Non-pigmented ciliary epithelial cell (primary cell): ENCODE results near the gene DDIT3.
"Not testable (repeated sequence)": the region's sequence is repeated elsewhere in the genome, so short reads cannot be mapped to it uniquely, and the experiment has no call there.

Experiments
- DNase-seq: peaks from one replicate; pipeline ENCODE4 v3.0.0-alpha.2; 2010; ENCODE audit warnings: low read depth

Gene DDIT3

DNA sequence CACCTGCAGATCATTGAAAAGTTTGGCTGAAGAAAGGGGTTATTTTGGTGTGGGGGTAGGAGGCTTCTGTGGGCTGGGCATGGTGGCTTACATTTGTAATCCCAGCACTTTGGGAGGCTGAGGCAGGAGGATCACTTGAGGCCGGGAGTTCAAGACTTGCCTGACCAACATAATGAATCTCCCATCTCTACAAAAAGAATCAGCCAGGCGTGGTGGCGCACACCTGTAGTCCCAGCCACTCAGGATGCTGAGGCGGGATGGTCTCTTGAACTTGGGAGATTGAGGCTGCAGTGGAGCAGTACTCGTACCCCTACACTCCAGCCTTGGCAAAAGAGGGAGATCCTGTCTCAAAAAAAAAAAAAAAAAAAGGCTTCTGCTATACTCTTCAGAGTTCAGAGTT, 7.0 kb downstream of the DDIT3 start:
- no peak for DNase-seq

DNA sequence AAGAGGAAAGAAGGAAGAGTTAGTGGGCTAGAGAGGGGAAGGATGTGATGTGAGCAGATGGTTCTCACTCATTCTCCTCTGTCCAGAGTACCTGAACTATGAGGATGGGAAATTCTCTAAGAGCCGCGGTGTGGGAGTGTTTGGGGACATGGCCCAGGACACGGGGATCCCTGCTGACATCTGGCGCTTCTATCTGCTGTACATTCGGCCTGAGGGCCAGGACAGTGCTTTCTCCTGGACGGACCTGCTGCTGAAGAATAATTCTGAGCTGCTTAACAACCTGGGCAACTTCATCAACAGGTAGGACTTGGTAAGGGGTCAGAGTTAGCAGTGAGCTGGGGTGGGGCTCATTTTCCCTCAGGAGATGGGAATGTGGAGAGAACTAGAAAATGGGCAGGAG, 7.6 kb downstream of the DDIT3 start:
- DNase-seq: no peak

DNA sequence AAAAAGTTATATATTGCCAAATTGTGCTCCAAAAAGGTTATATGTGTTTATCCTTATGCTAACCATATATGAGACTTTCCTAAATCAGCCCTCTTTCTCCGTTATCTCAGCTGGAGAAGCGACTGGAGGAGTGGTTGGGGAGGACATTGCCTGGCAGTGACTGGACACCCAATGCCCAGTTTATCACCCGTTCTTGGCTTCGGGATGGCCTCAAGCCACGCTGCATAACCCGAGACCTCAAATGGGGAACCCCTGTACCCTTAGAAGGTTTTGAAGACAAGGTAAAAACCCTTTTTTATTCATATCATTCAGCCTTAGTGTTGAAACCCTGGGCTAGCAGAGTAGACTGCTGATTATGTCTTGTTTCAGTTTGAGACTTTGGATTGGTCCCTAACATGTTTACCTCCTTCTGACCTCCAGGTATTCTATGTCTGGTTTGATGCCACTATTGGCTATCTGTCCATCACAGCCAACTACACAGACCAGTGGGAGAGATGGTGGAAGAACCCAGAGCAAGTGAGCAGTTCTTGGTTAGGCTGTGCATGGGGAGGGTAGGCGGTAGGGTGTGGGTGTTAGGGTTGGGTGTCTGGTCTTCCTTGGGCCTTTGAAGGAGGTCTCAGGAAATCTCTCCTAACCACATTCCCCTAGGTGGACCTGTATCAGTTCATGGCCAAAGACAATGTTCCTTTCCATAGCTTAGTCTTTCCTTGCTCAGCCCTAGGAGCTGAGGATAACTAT, 8.6 kb downstream of the DDIT3 start:
- DNase-seq: no peak

DNA sequence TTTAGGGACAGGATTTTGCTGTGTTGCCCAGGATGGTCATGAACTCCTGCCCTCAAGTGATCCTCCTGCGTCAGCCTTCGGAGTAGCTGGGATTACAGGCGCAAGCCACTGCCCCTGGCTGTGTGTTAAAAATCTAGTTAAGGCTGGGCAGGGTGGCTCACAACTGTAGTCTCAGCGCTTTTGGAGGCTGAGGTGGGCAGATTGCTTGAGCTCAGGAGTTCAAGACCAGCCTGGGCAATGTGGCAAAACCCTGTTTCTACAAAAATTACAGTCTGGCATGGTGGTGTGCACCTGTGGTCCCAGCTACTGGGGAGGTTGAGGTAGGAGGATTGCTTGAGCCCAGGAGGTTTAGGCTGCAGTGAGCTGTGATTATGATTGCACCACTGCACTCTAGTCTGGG, 9.2 kb downstream of the DDIT3 start:
- no peak for DNase-seq

DNA sequence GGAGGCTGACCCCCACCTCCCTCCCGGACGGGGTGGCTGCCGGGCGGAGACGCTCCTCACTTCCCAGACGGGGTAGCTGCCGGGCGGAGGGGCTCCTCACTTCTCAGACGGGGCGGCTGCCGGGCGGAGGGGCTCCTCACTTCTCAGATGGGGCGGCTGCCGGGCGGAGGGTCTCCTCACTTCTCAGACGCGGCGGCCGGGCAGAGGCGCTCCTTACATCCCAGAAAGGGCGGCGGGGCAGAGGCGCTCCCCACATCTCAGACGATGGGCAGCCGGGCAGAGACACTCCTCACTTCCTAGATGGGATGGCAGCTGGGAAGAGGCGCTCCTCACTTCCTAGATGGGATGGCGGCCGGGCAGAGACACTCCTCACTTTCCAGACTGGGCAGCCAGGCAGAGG, 12.5 kb downstream of the DDIT3 start:
- not testable (repeated sequence) for DNase-seq

DNA sequence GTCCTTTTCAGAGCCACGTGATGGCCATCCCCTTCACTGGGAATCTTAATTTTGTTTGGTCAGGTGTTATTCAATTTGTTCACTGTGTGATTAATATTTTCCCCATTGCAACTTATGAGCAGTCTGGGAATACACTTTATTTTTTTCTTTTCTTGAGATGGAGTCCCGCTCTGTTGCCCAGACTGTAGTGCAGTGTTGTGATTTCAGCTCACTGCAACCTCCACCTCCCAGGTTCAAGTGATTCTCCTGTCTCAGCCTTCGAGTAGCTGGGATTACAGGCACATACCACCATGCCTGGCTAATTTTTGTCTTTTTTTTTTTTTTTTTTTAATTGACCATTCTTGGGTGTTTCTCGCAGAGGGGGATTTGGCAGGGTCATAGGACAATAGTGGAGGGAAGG, 13.8 kb downstream of the DDIT3 start:
- not testable (repeated sequence) for DNase-seq

DNA sequence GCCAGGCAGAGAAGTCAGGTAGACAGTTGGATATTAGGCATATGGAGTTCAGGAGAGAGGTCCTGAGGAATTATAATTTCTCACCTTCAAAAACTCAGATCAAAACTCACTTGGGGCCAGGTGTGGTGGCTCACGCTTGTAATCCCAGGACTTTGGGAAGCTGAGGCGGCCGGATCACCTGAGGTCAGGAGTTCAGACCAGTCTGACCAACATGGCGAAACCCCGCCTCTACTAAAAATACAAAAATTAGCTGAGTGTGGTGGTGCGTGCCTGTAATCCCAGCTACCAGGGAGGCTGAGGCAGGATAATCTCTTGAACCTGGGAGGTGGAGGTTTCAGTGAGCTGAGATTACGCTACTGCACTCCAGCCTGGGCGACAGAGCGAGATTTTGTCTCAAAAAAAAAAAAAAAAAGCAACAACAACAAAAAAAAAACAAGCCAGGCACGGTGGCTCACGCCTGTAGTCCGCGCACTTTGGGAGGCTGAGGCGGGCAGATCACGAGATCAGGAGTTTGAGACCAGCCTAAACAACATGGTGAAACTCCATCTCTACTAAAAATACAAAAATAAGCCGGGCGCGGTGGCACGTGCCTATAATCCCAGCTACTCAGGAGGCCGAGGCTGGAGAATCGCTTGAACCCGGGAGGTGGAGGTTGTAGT, 17.9 kb downstream of the DDIT3 start:
- not testable (repeated sequence) for DNase-seq

DNA sequence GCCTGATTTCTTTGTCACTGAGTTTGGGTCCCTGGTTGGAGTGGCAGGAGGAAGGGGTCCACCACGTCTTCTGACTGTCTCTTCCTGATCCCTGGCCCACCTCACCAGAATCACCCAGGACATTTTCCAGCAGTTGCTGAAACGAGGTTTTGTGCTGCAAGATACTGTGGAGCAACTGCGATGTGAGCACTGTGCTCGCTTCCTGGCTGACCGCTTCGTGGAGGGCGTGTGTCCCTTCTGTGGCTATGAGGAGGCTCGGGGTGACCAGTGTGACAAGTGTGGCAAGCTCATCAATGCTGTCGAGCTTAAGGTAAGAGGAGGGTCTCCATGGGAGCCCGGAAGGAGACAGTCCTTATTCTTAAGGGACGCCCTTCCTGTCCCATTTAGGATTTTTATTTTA, 20.1 kb downstream of the DDIT3 start:
- DNase-seq: no peak

DNA sequence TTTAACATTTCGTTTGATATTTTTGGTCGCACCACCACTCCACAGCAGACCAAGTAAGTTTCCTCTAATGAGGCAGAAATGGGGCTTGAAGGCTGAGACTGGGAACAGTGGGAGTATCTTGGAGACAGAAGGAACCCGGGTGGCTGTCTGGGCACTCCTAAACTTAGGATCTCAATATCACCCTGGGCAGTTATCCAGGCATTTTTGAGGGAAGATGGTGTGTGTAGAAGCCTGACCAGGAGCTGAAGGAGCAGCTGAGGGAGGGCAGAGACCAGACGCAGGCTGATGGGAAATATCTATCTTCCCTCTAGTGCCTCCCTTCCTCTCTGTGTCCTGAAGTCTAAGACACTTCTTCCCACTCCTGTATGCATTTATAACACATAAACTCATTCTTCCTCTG, 21.7 kb downstream of the DDIT3 start:
- no peak for DNase-seq

DNA sequence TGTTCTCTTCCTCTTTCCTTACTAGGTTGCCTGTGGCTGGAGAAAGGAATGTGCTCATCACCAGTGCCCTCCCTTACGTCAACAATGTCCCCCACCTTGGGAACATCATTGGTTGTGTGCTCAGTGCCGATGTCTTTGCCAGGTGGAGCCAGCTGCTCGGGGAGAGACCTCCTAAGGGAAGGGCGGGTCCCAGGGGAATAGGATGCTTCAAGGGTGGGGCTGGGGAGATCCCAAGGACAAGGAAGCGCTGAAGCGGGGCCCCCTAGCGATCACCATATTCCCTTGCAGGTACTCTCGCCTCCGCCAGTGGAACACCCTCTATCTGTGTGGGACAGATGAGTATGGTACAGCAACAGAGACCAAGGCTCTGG, 22.2 kb downstream of the DDIT3 start:
- DNase-seq: no peak

DNA sequence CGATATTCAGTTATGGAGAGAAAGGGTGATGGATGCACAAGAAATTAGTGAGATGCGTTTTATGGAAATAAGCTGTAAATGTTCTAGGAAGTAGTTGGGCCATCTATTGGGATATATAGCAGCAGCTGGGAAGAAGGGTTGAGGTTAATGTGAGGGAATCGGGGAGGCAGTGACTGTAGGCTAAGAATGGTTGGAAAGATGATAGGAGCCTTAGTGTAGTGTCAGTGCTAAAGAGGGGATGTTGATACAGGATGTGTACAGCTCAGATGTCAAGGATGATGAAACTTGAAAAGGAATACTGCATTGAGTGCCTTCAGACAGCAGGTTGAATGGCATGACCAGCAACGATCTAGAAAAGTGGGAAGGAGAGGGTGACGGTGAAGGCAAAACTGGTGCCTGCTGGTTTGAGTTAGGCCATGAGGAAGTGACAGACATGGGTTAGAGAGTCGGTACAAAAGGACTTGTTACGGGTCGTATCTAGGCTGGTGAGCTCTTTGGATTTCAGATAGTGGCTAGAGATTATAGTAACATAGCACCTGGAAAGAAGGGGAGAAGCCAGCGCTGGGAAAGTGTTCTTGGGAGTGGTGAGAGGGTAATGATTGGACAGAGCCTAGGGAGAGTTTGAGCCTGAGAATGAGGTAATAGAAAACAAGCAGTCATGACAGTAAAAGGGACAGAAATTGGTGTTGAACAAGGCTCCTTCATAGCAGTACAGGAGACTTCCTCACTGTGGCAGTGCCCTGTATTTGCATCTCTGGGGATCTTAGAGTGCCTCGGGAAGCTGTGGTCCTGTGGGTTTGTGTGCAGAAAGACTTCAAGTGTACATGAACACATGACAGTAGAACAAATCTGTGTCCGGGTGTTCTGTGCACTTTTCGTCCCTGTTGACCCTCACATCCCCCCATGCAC, 22.8 kb downstream of the DDIT3 start:
- no peak for DNase-seq

DNA sequence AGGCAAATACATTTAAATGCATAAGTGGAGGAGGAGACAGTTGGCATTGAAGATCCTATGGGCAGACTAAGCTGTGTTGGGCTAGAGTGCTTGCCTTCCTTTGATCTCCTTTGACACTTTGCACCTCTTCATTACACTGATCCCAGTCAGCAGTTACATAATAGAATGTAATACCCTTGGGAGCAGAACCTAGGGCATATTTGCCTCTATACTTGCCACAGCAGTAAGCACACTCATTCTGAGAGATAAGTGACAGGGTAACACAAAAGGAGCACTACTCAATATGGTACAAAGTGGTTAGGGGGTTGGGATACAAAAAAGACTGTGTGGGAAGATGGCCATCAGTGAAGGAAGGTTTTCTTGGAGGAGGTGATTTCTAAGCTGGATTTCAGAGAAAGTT, 23.5 kb downstream of the DDIT3 start:
- DNase-seq: no peak

DNA sequence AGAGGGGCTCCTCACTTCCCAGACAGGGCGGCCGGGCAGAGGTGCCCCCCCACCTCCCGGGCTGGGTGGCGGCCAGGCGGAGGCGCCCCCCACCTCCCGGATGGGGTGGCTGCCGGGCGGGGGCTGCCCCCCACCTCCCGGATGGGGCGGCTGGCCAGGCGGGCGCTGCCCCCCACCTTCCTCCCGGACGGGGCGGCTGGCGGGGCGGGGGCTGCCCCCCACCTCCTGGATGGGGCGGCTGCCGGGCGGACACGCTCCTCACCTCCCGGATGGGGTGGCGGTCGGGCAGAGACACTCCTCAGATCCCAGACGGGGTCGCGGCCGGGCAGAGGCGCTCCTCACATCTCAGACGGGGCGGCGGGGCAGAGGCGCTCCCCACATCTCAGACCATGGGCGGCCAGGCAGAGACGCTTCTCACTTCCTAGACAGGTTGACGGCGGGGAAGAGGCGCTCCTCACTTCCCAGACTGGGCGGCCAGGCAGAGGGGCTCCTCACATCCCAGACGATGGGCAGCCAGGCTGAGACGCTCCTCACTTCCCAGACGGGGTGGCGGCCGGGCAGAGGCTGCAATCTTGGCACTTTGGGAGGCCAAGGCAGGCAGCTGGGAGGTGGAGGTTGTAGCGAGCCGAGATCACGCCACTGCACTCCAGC, 25.1 kb downstream of the DDIT3 start:
- not testable (repeated sequence) for DNase-seq

DNA sequence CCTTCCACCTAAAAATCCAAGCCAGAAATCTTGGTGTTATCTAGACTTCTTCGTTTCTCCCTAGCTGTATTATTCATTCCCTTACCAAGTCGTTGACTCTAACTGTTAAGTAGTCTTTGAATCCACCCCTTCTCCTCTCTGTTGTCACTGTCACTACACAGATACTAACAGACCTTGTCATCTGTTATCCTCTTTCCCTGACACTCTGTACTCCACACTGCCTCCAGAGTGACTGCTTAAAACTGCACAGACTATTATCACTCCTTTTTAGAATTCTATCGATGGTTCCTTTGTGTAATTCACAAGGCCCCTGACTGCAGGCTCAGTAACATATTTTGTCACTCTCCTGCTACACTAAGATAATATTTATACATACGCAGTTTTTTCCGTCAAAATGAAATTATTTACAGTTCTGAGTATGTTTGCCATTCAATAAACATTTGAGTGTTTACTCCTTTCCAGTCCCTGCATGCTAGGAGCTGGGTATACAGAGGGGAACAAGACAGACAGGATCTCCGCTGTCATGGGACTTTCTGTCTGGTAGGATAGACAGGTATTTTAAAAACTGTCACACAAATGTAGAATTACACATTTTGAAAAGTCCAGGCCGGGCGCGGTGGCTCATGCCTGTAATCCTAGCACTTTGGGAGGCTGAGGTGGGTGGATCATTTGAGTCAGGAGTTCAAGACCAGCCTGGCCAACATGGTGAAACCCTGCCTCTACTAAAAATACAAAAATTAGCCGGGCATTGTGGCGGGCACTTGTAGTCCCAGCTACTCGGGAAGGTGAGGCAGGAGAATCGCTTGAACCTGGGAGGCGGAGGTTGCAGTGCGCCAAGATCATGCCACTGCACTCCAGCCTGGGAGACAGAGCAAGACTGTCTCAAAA, 28.7 kb downstream of the DDIT3 start:
- DNase-seq: no peak

DNA sequence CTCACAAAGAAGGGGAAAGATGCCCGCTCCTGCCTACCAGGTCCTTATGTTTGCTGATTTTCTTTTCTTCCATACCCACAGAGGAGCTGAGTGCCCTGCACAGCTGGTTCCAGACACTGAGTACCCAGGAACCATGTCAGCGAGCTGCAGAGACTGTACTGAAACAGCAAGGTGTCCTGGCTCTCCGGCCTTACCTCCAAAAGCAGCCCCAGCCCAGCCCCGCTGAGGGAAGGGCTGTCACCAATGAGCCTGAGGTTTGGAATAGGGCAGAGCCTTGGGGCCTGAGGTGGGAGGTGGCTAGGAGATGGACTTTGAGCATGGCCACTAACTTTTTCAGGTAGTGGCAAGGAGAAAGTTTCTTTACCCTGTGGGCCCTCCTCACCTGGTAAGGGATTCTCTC, 30.2 kb downstream of the DDIT3 start:
- no peak for DNase-seq

DNA sequence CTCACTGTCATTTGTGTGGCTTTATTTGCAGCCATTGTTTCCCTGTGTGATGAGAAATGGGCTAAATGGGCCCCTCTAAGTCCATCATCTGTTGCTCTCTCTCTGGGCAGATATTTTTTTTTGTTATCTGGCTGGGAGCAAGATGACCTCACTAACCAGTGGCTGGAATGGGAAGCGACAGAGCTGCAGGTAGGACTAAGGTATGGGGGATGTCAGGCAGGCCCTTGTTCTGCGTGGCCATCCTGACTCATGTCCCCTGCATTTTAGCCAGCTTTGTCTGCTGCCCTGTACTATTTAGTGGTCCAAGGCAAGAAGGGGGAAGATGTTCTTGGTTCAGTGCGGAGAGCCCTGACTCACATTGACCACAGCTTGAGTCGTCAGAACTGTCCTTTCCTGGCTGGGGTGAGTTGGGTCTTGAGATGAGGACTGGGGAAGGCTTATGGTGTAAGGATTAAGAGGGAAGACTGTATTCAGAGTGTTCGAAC, 31.1 kb downstream of the DDIT3 start:
- DNase-seq: peak; percentile 24

DNA sequence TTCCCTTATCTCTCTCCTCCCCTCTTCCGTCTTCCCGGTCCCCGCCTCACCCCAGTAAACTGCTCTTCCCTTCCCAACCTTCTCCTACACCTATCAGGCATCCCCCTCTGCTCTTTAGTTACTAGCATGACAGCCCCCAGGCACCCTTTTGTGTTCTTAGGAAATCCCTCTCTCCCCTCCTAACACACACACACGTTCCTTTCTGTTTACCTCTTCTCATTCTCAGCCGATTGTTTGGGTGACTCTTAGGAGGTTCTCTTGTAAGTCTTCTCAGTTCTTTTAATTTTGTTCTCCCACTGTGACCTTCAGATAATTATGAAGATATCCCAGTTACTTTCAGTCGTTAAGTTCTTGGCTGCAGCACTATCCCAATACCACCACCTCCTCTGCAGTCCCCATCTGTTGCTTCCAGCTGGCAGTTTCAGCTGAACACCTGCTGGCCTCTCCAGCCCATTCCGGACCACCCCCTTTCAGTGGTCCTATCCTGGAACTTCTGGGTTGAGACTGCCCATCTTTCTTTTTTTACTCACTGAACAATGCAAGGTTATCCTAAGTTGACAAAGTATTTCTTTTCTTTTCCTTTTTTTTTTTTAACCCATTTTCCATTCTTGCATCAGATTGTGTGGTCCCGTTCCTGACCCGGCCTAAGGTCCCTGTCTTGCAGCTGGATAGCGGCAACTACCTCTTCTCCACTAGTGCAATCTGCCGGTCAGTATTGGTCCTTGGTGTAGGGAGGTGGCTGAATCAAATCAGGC, 31.7 kb downstream of the DDIT3 start:
- no peak for DNase-seq

DNA sequence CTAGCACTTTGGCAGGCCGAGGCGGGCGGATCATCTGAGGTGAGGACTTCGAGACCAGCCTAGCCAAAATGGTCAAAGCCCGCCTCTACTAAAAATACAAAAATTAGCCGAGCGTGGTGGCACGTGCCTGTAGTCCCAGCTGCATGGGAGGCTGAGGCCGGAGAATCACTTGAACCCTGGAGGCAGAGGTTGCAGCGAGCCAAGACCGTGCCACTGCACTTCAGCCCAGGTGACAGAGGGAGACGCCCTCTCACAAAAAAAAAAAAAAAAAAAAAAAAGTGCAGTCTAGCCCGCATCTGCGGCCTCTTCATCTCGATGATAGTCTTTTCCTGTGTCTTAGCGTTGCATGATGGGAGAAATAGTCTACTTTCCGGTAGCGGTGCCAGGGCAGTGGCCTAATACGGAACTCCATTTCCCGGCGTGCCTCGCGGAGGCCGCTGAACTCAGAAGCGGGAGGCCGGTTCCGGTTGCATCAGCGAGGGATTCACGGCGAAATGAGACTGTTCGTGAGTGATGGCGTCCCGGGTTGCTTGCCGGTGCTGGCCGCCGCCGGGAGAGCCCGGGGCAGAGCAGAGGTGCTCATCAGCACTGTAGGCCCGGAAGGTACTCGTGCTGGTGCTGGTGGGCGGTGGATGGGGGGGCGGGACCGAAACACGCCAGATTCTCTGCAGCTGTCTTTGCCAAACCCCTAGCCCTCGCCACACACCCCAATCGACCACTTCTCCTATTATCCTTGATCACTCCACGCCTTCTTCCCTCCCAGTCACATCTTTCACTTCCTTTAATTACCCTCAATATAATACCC, 32.5 kb downstream of the DDIT3 start, which contains the start of gene MARS1:
TSS of gene MARS1 (plus strand) at position 472 of the 805 bp plus-strand sequence. CDS start at position 495, 23 bp downstream.
- peak; percentile 78 for DNase-seq

DNA sequence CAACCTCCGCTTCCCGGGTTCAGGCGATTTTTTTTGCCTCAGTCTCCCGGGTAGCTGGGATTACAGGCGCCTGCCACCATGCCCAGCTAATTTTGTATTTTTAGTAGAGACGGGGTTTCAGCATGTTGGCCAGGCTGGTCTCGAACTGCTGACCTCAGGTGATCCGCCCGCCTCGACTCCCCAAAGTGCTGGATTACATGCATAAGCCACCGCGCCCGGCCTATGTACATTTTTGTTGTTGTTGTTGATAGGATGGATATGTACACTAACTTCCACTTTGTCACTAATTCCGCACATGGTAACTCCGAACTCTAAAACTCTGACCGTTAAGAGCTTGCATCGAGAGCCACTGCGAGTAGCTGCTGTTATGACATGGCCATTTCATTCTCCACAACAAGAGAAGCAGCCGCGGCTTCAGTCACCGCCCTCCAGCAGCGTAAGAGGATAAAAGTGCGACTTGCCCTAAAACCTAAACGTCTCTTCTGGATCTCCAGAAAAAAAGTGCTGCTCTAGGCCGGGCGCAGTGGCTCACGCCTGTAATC, 33.2 kb downstream of the DDIT3 start:
- no peak for DNase-seq
